Stimulated activated memory B cell treated with anti-CD40 and anti-IgM and Interleukin-4, amounts not matched to agents 10 μg/mL and 1 μg/mL and 100 μg/mL, for 72 hours (primary cell): Measurements from ENCODE around the gene PSKH1.

Source experiments
- ATAC-seq: fragments of 150-1000 bp; cut with Tn5 transposase; 2 replicates; pipeline ENCODE4 v1.10.0; 2021
- H3K27ac Mint-ChIP-seq: one replicate; pipeline ENCODE4 v1.8.0; 2022; ENCODE audit warnings: mild to moderate bottlenecking, mixed read lengths
- H3K27me3 Mint-ChIP-seq: one replicate; pipeline ENCODE4 v1.8.0; 2022; ENCODE audit warnings: mixed read lengths
- H3K36me3 Mint-ChIP-seq: one replicate; pipeline ENCODE4 v1.8.0; 2022; ENCODE audit warnings: mixed read lengths
- H3K4me1 Mint-ChIP-seq: one replicate; pipeline ENCODE4 v1.8.0; 2022; ENCODE audit warnings: mixed read lengths
- H3K4me3 Mint-ChIP-seq: one replicate; pipeline ENCODE4 v1.8.0; 2022; ENCODE audit warnings: mild to moderate bottlenecking, moderate library complexity, mixed read lengths
- H3K9me3 Mint-ChIP-seq: one replicate; pipeline ENCODE4 v1.8.0; 2022; ENCODE audit warnings: mixed read lengths

PSKH1 gene

GRCh38 chr16:67878232-67878631 lies 14.8 kb upstream of the PSKH1 start:
- H3K9me3 Mint-ChIP-seq, result no peaks in the 10 kb centered on the region
- peaks cover 56% of the 10 kb centered on the region for H3K36me3 Mint-ChIP-seq
- no peak overlapping the region for H3K27ac Mint-ChIP-seq
- H3K27me3 Mint-ChIP-seq, result no peaks in the 10 kb centered on the region
- H3K4me1 Mint-ChIP-seq, result peaks cover 32% of the 10 kb centered on the region
- no peak overlapping the region for H3K4me3 Mint-ChIP-seq
- ATAC-seq, result no peak

- peaks cover 62% of the 10 kb centered on the region for H3K36me3 Mint-ChIP-seq
Observed at GRCh38 chr16:67878846-67879245, 14.2 kb upstream of the PSKH1 start.

DNA sequence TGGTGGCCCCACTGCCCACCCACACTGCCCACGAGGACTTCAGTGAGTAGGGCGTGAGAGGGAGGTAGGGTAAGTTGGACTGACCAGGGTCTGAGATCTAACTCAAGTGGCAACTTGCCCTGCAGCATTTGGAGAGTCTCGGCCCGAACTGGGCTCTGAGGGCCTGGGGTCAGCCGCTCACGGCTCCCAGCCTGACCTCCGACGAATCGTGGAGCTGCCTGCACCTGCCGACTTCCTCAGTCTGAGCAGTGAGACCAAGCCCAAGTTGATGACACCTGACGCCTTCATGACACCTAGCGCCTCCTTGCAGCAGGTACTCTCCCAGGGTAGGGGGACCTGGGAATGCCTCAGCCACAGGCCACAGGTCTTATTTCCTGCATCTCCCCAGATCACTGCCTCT lies 13.6 kb upstream of the PSKH1 start:
- peaks cover 67% of the 10 kb centered on the region for H3K36me3 Mint-ChIP-seq
- no peak overlapping the region for H3K4me3 Mint-ChIP-seq
- peaks cover 27% of the 10 kb centered on the region for H3K4me1 Mint-ChIP-seq
- no peaks in the 10 kb centered on the region for H3K9me3 Mint-ChIP-seq
- H3K27me3 Mint-ChIP-seq, result no peaks in the 10 kb centered on the region
- ATAC-seq, result no peak
- no peak overlapping the region for H3K27ac Mint-ChIP-seq

More at GRCh38 chr16:67878846-67879245, 14.2 kb upstream of the PSKH1 start:
- H3K27me3 Mint-ChIP-seq, result no peaks in the 10 kb centered on the region
- no peak for ATAC-seq
- no peaks in the 10 kb centered on the region for H3K9me3 Mint-ChIP-seq
- H3K27ac Mint-ChIP-seq, result no peak overlapping the region
- no peak overlapping the region for H3K4me3 Mint-ChIP-seq
- H3K4me1 Mint-ChIP-seq, result peaks cover 33% of the 10 kb centered on the region

DNA sequence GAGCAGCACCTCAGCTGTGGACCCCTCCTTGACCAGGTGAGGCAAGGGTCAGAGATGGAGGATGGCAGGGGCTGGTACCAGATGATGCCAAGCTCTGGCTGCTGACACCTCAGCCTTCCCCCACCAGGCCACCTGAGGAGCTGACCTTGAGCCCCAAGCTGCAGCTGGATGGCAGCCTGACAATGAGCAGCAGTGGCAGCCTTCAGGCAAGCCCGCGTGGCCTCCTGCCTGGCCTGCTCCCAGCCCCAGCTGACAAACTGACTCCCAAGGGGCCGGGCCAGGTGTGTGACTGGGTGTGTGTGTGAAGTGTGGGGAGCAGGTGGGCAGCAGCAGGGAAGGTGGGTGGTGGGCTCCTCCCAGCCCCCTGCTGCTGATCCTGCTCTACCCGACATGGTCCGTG lies 13.1 kb upstream of the PSKH1 start:
- H3K4me3 Mint-ChIP-seq, result no peak overlapping the region
- no peaks in the 10 kb centered on the region for H3K27me3 Mint-ChIP-seq
- H3K4me1 Mint-ChIP-seq, result peaks cover 22% of the 10 kb centered on the region
- no peak for ATAC-seq
- H3K27ac Mint-ChIP-seq, result no peak overlapping the region
- peaks cover 70% of the 10 kb centered on the region for H3K36me3 Mint-ChIP-seq
- H3K9me3 Mint-ChIP-seq, result no peaks in the 10 kb centered on the region

- no peak overlapping the region for H3K27ac Mint-ChIP-seq
- no peaks in the 10 kb centered on the region for H3K9me3 Mint-ChIP-seq
- peaks cover 16% of the 10 kb centered on the region for H3K4me1 Mint-ChIP-seq
Observed at GRCh38 chr16:67880584-67880983, 12.5 kb upstream of the PSKH1 start.

GRCh38 chr16:67881621-67882161 lies 11.4 kb upstream of the PSKH1 start:
- H3K4me1 Mint-ChIP-seq, result peaks cover 9% of the 10 kb centered on the region
- no peak for ATAC-seq
- H3K36me3 Mint-ChIP-seq, result peaks cover 69% of the 10 kb centered on the region
- H3K4me3 Mint-ChIP-seq, result no peak overlapping the region
- H3K27ac Mint-ChIP-seq, result no peak overlapping the region
- H3K27me3 Mint-ChIP-seq, result no peaks in the 10 kb centered on the region
- H3K9me3 Mint-ChIP-seq, result no peaks in the 10 kb centered on the region

More at GRCh38 chr16:67880584-67880983, 12.5 kb upstream of the PSKH1 start:
- H3K36me3 Mint-ChIP-seq, result peaks cover 70% of the 10 kb centered on the region
- H3K27me3 Mint-ChIP-seq, result no peaks in the 10 kb centered on the region
- no peak overlapping the region for H3K4me3 Mint-ChIP-seq
- ATAC-seq, result no peak

GRCh38 chr16:67882374-67883145 lies 10.5 kb upstream of the PSKH1 start:
- no peaks in the 10 kb centered on the region for H3K27me3 Mint-ChIP-seq
- peaks cover 9% of the 10 kb centered on the region for H3K4me1 Mint-ChIP-seq
- no peaks in the 10 kb centered on the region for H3K9me3 Mint-ChIP-seq
- H3K4me3 Mint-ChIP-seq, result no peak overlapping the region
- peaks cover 60% of the 10 kb centered on the region for H3K36me3 Mint-ChIP-seq
- H3K27ac Mint-ChIP-seq, result no peak overlapping the region
- no peak for ATAC-seq

DNA sequence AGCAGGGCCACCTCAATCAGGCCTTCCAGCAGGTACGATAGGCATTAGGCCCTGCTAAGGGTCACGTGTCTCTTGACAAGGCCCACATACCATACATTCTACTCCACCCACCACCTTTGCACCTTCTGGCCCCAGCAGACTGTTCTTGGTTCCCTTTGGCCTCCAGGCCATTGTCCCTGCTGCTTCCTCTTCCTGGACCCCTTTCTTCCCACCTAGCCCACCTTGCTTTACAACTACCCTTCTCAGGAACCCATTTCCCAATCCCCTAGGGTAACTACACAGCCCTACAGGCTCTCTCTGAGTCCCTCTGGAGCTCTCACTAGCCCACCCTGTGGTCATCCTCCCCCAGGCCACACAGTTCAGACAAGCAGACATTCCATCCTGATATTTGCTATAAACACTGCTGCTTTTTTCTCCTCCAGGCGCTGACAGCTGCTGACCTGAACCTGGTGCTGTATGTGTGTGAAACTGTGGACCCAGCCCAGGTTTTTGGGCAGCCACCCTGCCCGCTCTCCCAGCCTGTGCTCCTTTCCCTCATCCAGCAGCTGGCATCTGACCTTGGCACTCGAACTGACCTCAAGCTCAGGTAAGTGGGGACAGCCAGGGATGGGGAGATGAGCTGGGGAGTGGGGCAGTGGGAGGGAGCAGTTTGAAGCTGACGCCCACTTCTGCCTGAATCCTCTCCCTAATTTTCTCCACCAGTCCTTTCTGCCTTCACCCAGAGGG lies 9.7 kb upstream of the PSKH1 start:
- Mint-ChIP-seq H3K27me3 (no peaks in the 10 kb centered on the region), H3K4me1 (peaks cover 9% of the 10 kb centered on the region), H3K9me3 (no peaks in the 10 kb centered on the region), H3K4me3 (no peak overlapping the region), H3K36me3 (peaks cover 53% of the 10 kb centered on the region), H3K27ac (no peak overlapping the region)
- no peak for ATAC-seq

DNA sequence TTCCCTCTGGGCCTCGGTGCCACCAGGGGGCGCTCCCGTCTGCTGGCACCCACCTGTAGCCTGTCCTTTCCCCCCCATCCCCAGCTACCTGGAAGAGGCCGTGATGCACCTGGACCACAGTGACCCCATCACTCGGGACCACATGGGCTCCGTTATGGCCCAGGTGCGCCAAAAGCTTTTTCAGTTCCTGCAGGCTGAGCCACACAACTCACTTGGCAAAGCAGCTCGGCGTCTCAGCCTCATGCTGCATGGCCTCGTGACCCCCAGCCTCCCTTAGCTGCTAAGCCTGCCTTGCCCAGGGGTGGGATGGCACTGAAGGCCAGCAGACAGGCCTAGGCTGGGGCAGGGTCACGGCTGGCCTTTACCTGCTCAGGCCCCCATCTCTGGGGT lies 9.2 kb upstream of the PSKH1 start:
- H3K9me3 Mint-ChIP-seq, result no peaks in the 10 kb centered on the region
- H3K4me3 Mint-ChIP-seq, result no peak overlapping the region
- H3K36me3 Mint-ChIP-seq, result peaks cover 47% of the 10 kb centered on the region
- H3K27me3 Mint-ChIP-seq, result no peaks in the 10 kb centered on the region
- ATAC-seq, result peak; percentile 78
- no peak overlapping the region for H3K27ac Mint-ChIP-seq
- H3K4me1 Mint-ChIP-seq, result peaks cover 9% of the 10 kb centered on the region

GRCh38 chr16:67884684-67885083 lies 8.4 kb upstream of the PSKH1 start, which contains the start of gene NRN1L:
NRN1L (plus strand) TSS chr16:67884885; CDS start chr16:67884904, 19 bp downstream.
- Mint-ChIP-seq H3K27ac (no peak within 1 kb of the TSS), H3K27me3 (no peaks in the 10 kb centered on the region), H3K4me3 (no peak within 1 kb of the TSS), H3K4me1 (peaks cover 9% of the 10 kb centered on the region), H3K9me3 (no peaks in the 10 kb centered on the region), H3K36me3 (peaks cover 43% of the 10 kb centered on the region)
- no peak for ATAC-seq

- H3K4me3 Mint-ChIP-seq, result no peak overlapping the region
- no peaks in the 10 kb centered on the region for H3K9me3 Mint-ChIP-seq
- H3K4me1 Mint-ChIP-seq, result peaks cover 9% of the 10 kb centered on the region
- H3K27me3 Mint-ChIP-seq, result no peaks in the 10 kb centered on the region
- no peak overlapping the region for H3K27ac Mint-ChIP-seq
- no peak for ATAC-seq
- peaks cover 37% of the 10 kb centered on the region for H3K36me3 Mint-ChIP-seq
Observed at GRCh38 chr16:67885545-67885944, 7.5 kb upstream of the PSKH1 start.

DNA sequence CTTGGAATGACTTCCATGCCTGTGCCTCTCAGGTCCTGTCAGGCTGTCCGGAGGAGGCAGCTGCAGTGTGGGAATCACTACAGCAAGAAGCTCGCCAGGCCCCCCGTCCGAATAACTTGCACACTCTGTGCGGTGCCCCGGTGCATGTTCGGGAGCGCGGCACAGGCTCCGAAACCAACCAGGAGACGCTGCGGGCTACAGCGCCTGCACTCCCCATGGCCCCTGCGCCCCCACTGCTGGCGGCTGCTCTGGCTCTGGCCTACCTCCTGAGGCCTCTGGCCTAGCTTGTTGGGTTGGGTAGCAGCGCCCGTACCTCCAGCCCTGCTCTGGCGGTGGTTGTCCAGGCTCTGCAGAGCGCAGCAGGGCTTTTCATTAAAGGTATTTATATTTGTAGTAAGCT lies 7.1 kb upstream of the PSKH1 start:
- peaks cover 9% of the 10 kb centered on the region for H3K4me1 Mint-ChIP-seq
- no peak overlapping the region for H3K4me3 Mint-ChIP-seq
- no peaks in the 10 kb centered on the region for H3K9me3 Mint-ChIP-seq
- peaks cover 33% of the 10 kb centered on the region for H3K36me3 Mint-ChIP-seq
- H3K27ac Mint-ChIP-seq, result no peak overlapping the region
- no peaks in the 10 kb centered on the region for H3K27me3 Mint-ChIP-seq
- no peak for ATAC-seq

- no peak for ATAC-seq
- peaks cover 28% of the 10 kb centered on the region for H3K36me3 Mint-ChIP-seq
- H3K4me1 Mint-ChIP-seq, result peaks cover 9% of the 10 kb centered on the region
- no peak overlapping the region for H3K27ac Mint-ChIP-seq
- no peaks in the 10 kb centered on the region for H3K9me3 Mint-ChIP-seq
- no peak overlapping the region for H3K4me3 Mint-ChIP-seq
- H3K27me3 Mint-ChIP-seq, result no peaks in the 10 kb centered on the region
Observed at GRCh38 chr16:67886387-67886786, 6.7 kb upstream of the PSKH1 start.

DNA sequence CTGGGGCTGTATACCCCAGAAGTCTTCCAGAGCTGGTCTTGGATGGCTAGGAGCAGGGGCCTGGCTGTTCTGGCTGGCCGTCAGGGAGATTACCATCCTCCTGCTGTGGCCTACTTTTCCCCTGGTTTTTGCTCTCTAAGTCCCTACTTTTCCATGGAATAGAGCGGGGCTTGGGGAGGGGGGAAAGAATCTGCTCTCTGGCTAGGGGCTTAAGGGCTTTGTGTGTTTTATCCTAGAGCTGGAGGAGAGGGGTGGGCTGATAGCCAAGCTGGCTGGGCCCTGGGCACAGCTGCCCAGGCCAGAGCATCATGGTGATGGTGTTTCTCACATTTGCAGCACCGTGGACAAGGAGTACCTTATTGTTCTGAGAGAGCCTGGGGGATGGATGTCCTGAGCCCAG lies 4.7 kb upstream of the PSKH1 start:
- Mint-ChIP-seq H3K4me1 (peaks cover 10% of the 10 kb centered on the region), H3K27ac (no peak overlapping the region), H3K9me3 (no peaks in the 10 kb centered on the region), H3K27me3 (no peaks in the 10 kb centered on the region), H3K4me3 (no peak overlapping the region), H3K36me3 (peaks cover 13% of the 10 kb centered on the region)
- no peak for ATAC-seq

GRCh38 chr16:67892375-67892774 lies 679 bp upstream of the PSKH1 start:
- peaks cover 25% of the 10 kb centered on the region for H3K4me1 Mint-ChIP-seq
- ATAC-seq, result no peak
- H3K27ac Mint-ChIP-seq, result peak overlapping the region; percentile 89

More at GRCh38 chr16:67892375-67892774, 679 bp upstream of the PSKH1 start:
- Mint-ChIP-seq H3K27me3 (no peaks in the 10 kb centered on the region), H3K9me3 (no peaks in the 10 kb centered on the region), H3K36me3 (no peaks in the 10 kb centered on the region), H3K4me3 (peak overlapping the region; percentile 81)
